A673 (cell line): ENCODE data around the gene RTCB. TPM values are rescaled to one million over a fixed set of nuclear protein-coding genes. Genes with fewer than 3 reads are reported as not detected.

Experiments used
- BruUV-seq: library from RNA; stranded (reverse); fragments of 400-500 nt; replicated peaks from 2 replicates; lab custom pipeline; 2021; lab: Mats Ljungman, UMichigan
- CTCF ChIA-PET: fragments of 300-600 bp; sonication (Branson Sonifier 250); formaldehyde crosslinking; loops from one replicate; lab custom pipeline; 2022; ENCODE audit warnings: antibody characterized with exemption; lab: Charles Lee
- POLR2A ChIA-PET: fragments of 300-600 bp; sonication (Branson Sonifier 250); formaldehyde crosslinking; loops from one replicate; lab custom pipeline; 2022; ENCODE audit warnings: antibody characterized with exemption; ENCODE audit not compliant: low non-redundant PET; lab: Charles Lee
- DNase-seq: peaks from one replicate; pipeline ENCODE4 v3.0.0-alpha.2; 2015; ENCODE audit warnings: low spot score
- H3K27ac ChIP-seq: fragments of 200-600 bp; sonication (generic); 2 replicates; pipeline ENCODE4 v1.5.1; 2016; ENCODE audit warnings: mixed run types, low read depth, mild to moderate bottlenecking, mixed read lengths, antibody characterized with exemption, low read length; ENCODE audit not compliant: poor library complexity, severe bottlenecking
- H3K27me3 ChIP-seq: fragments of 200-600 bp; sonication (generic); replicated peaks from 2 replicates; pipeline ENCODE4 v1.6.1; 2017; ENCODE audit warnings: mixed run types, low read depth, mild to moderate bottlenecking, mixed read lengths, antibody characterized with exemption, low read length; ENCODE audit not compliant: insufficient read depth, poor library complexity
- H3K36me3 ChIP-seq: fragments of 200-600 bp; sonication (generic); 2 replicates; pipeline ENCODE4 v1.6.1; 2016; ENCODE audit warnings: mixed run types, mild to moderate bottlenecking, mixed read lengths, antibody characterized with exemption, low read length; ENCODE audit not compliant: insufficient read depth, poor library complexity, severe bottlenecking
- H3K4me1 ChIP-seq: fragments of 200-600 bp; sonication (generic); 2 replicates; pipeline ENCODE4 v1.6.1; 2017; ENCODE audit warnings: mixed run types, mild to moderate bottlenecking, mixed read lengths, antibody characterized with exemption, low read length; ENCODE audit not compliant: insufficient read depth, poor library complexity, severe bottlenecking
- H3K4me3 ChIP-seq: fragments of 200-600 bp; sonication (generic); 2 replicates; pipeline ENCODE4 v1.5.1; 2016; ENCODE audit warnings: low read depth, mixed run types, mild to moderate bottlenecking, mixed read lengths, low read length; ENCODE audit not compliant: poor library complexity, severe bottlenecking
- H3K9me3 ChIP-seq: fragments of 200-600 bp; sonication (generic); 2 replicates; pipeline ENCODE4 v1.6.1; 2016; ENCODE audit warnings: mixed run types, low read depth, mild to moderate bottlenecking, mixed read lengths, antibody characterized with exemption, low read length; ENCODE audit not compliant: poor library complexity, severe bottlenecking
- CTCF ChIP-seq: fragments of 300-800, 200-600 bp; sonication (generic); conservative IDR thresholded peaks from 2 replicates; pipeline ENCODE4 v1.5.1; 2017; ENCODE audit warnings: low read depth, mild to moderate bottlenecking, antibody characterized with exemption, low read length, moderate library complexity, mixed read lengths
- EZH2 ChIP-seq: fragments of 200-600 bp; sonication (generic); IDR thresholded peaks from 2 replicates; pipeline ENCODE4 v1.6.1; 2017; ENCODE audit warnings: borderline replicate concordance, low read depth, mild to moderate bottlenecking, mixed read lengths, antibody characterized with exemption, low read length; ENCODE audit not compliant: poor library complexity, severe bottlenecking
- intact Hi-C: fragments of 100-400 bp; cut with micrococcal nuclease; formaldehyde crosslinking; loops from one replicate; pipeline ENCODE4 v1.10.0; 2022; ENCODE audit not compliant: unreplicated experiment
- total RNA-seq: library from RNA; stranded (reverse); gene quantifications from 2 replicates; pipeline ENCODE4 v1.2.3, GENCODE V29; 2021

Gene RTCB
- total RNA-seq, 1 experiment from 2014 or later, result 123 TPM

- DNase-seq, result peak; percentile 75
- no peak overlapping the region for H3K4me3 ChIP-seq
- no peaks in the 10 kb centered on the region for H3K4me1 ChIP-seq
- no TSS peak for BruUV-seq
- no peaks in the 10 kb centered on the region for H3K9me3 ChIP-seq
- no peak for TF ChIP-seq EZH2
- peak; percentile 93 for TF ChIP-seq CTCF
- no peaks in the 10 kb centered on the region for H3K27me3 ChIP-seq
- ChIA-PET POLR2A (interaction anchor here (0.6 kb wide), 1 partner anchor 93 kb away, joined by 4 read pairs; no protein-coding TSS in a partner anchor), CTCF (interaction anchor here (1.7 kb wide), 1 partner anchor 65 kb away, joined by 3 read pairs; no protein-coding TSS in a partner anchor)
- intact Hi-C loops, result loop anchor here (2.0 to 5.0 kb wide), 4 partner anchors 94 to 401 kb away; no protein-coding TSS in a partner anchor
- H3K27ac ChIP-seq, result no peak overlapping the region
- H3K36me3 ChIP-seq, result no peaks in the 10 kb centered on the region
Measured at GRCh38 chr22:32378707-32379272, 33.3 kb downstream of the RTCB start.

DNA sequence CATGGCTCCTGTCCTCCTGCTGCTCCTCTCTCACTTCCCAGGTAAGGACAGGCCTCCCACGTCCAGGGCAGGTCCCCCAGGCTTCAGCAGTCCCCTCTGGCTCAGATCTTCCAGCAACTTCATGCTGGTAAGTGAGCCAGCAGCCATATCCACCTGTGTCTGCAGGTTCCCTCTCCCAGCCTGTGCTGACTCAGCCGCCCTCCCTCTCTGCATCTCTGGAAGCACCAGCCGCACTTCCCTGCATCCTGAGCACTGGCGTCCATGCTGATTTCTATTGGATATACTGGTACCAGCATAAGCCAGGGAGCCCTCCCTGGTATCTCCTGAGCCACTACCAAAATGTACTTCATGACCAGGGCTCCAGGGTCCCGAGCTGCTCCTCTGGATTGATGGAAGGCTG lies 35.4 kb downstream of the RTCB start:
- Histone ChIP-seq H3K4me1 (no peaks in the 10 kb centered on the region), H3K27me3 (peaks cover 4% of the 10 kb centered on the region), H3K4me3 (no peak overlapping the region), H3K9me3 (no peaks in the 10 kb centered on the region), H3K36me3 (no peaks in the 10 kb centered on the region), H3K27ac (no peak overlapping the region)
- CTCF ChIA-PET, result no interaction called here
- DNase-seq, result no peak
- TF ChIP-seq EZH2, result no peak
- TF ChIP-seq CTCF, result no peak
- no TSS peak for BruUV-seq
- intact Hi-C loops, result loop anchor here (5.0 kb wide), 1 partner anchor 399 kb away; no protein-coding TSS in a partner anchor
- POLR2A ChIA-PET, result no interaction called here

- Histone ChIP-seq H3K4me3 (no peak overlapping the region), H3K36me3 (no peaks in the 10 kb centered on the region), H3K9me3 (no peaks in the 10 kb centered on the region), H3K4me1 (no peaks in the 10 kb centered on the region), H3K27me3 (peaks cover 4% of the 10 kb centered on the region), H3K27ac (no peak overlapping the region)
- intact Hi-C loops, result loop anchor here (5.0 kb wide), 1 partner anchor 399 kb away; no protein-coding TSS in a partner anchor
- POLR2A ChIA-PET, result no interaction called here
- no peak for DNase-seq
- no TSS peak for BruUV-seq
- no peak for TF ChIP-seq EZH2
- TF ChIP-seq CTCF, result no peak
- CTCF ChIA-PET, result no interaction called here
Measured at GRCh38 chr22:32375678-32376450, 36.2 kb downstream of the RTCB start.
